ENCODE data around the gene VPS25. TPM values are rescaled to one million over a fixed set of nuclear protein-coding genes. Genes with fewer than 3 reads are reported as not detected.

The VPS25 gene
- total and polyA plus RNA-seq, 9 of the 15 experiments (the other 6 are each of a cell fraction or from before 2014, with no cell fraction given): 123 to 352 (median 180) TPM

GRCh38 chr17:42750739-42751344 lies 22.4 kb upstream of the VPS25 start (continued):
- TF ChIP-seq ETV6 (IDR thresholded peaks at IDR 0.05; ENCODE audit: borderline replicate concordance in 1 of 2, low read depth in 2 of 2, low read length in 1 of 2): peak in 1 of 2 experiments; percentile 79; a peak in 2 of 4 replicates
- TF ChIP-seq ETV6 (CRISPR knock-in tag; IDR thresholded peaks at IDR 0.05; ENCODE audit: borderline replicate concordance): no peak
- peak; percentile 28; the same call in 1 of the 2 replicates for TF ChIP-seq ZBTB2 (IDR thresholded peaks at IDR 0.05)
- peak; percentile 79; the same call in 1 of the 2 replicates for TF ChIP-seq SMARCC2 (IDR thresholded peaks at IDR 0.05; ENCODE audit: low read depth)
- no peak for TF ChIP-seq NR2F6 (CRISPR knock-in tag; IDR thresholded peaks at IDR 0.05)
- TF ChIP-seq NONO (IDR thresholded peaks at IDR 0.05; ENCODE audit: low read depth in 2 of 2, low read length in 1 of 2): no peak
- peak; percentile 78 for TF ChIP-seq PHB2 (IDR thresholded peaks at IDR 0.05; ENCODE audit: low read depth)
- peak; percentile 38 for TF ChIP-seq ZBTB40 (IDR thresholded peaks at IDR 0.05)
- no peak for TF ChIP-seq ZBTB40 (CRISPR knock-in tag; IDR thresholded peaks at IDR 0.05)
- no peak for TF ChIP-seq ELF1 (tag; IDR thresholded peaks at IDR 0.05)
- TF ChIP-seq NFXL1 (CRISPR knock-in tag; IDR thresholded peaks at IDR 0.05): no peak
- no peak for TF ChIP-seq BRCA1 (IDR thresholded peaks at IDR 0.05)
- TF ChIP-seq BRCA1 (CRISPR knock-in tag; IDR thresholded peaks at IDR 0.05): no peak
- TF ChIP-seq DACH1 (IDR thresholded peaks at IDR 0.05; ENCODE audit: partially characterized antibody): no peak
- no peak for TF ChIP-seq BRD4 (IDR thresholded peaks at IDR 0.05)
- peak; percentile 89 for TF ChIP-seq PKNOX1 (IDR thresholded peaks at IDR 0.05)
- peak; percentile 96 for TF ChIP-seq CBFA2T2 (conservative IDR thresholded peaks at IDR 0.05)
- TF ChIP-seq NFE2L1 (tag; IDR thresholded peaks at IDR 0.05; ENCODE audit: borderline replicate concordance, low read depth): no peak
- no peak for TF ChIP-seq SRSF7 (optimal IDR thresholded peaks at IDR 0.05; ENCODE audit: low read depth, low read length)
